ENCODE measurements around the gene C19orf81.

DNA sequence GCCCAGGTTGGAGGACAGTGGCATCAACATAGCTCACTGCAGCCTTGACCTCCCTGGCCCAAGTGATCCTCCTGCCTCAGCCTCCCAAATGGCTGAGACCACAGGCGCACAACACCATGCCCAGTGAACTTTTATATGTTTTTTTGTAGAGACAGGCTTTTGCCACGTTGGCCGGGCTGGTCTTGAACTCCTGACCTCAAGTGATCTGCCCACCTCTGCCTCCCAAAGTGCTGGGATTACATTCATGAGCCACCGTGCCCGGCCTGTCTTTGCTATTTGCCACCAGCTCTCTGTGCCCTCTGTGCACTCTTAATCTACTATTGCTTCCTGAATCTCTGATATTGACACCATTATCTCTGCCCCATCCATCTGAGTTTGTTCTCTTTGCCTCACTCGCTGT, 46.7 kb upstream of the C19orf81 start:
- TF ChIP-seq POLR2AphosphoS5 (IDR thresholded peaks at IDR 0.05), result no peak
- TF ChIP-seq, protein P1, sequence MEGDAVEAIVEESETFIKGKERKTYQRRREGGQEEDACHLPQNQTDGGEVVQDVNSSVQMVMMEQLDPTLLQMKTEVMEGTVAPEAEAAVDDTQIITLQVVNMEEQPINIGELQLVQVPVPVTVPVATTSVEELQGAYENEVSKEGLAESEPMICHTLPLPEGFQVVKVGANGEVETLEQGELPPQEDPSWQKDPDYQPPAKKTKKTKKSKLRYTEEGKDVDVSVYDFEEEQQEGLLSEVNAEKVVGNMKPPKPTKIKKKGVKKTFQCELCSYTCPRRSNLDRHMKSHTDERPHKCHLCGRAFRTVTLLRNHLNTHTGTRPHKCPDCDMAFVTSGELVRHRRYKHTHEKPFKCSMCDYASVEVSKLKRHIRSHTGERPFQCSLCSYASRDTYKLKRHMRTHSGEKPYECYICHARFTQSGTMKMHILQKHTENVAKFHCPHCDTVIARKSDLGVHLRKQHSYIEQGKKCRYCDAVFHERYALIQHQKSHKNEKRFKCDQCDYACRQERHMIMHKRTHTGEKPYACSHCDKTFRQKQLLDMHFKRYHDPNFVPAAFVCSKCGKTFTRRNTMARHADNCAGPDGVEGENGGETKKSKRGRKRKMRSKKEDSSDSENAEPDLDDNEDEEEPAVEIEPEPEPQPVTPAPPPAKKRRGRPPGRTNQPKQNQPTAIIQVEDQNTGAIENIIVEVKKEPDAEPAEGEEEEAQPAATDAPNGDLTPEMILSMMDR (IDR thresholded peaks at IDR 0.05), result no peak

Measured in prostate gland (tissue), 2 donors.